CD8-positive, alpha-beta memory T cell (primary cell): ENCODE data around the gene PCDHA10. TPM values are rescaled to one million over a fixed set of nuclear protein-coding genes. Genes with fewer than 3 reads are reported as not detected.
"Not testable (repeated sequence)": the region's sequence is repeated elsewhere in the genome, so short reads cannot be mapped to it uniquely, and the experiment has no call there.

Experiments used
- CTCF ChIA-PET: fragments of 350-600 bp; sonication (Branson Sonifier 250); formaldehyde crosslinking; loops from one replicate; lab custom pipeline; 2021; ENCODE audit warnings: antibody characterized with exemption; lab: Charles Lee
- POLR2A ChIA-PET: fragments of 350-600 bp; sonication (Branson Sonifier 250); formaldehyde crosslinking; loops from one replicate; lab custom pipeline; 2021; ENCODE audit warnings: antibody characterized with exemption; lab: Charles Lee
- DNase-seq, 5 donors: peaks; one replicate each; pipeline versions ENCODE4 v3.0.0 to v3.0.0-alpha.2; 2020 to 2022; ENCODE audit warnings: mixed read lengths in 1 of 5
- H3K27ac ChIP-seq: one replicate; pipeline ENCODE4 v1.7.0; 2013; ENCODE audit warnings: low read depth, mild to moderate bottlenecking, low read length, moderate library complexity
- H3K27me3 ChIP-seq: 2 replicates; pipeline ENCODE4 v1.7.0; 2013; ENCODE audit warnings: low read length, mild to moderate bottlenecking; ENCODE audit not compliant: insufficient read depth, poor library complexity, severe bottlenecking
- H3K36me3 ChIP-seq: 2 replicates; pipeline ENCODE4 v1.7.0; 2013; ENCODE audit warnings: mild to moderate bottlenecking, low read length, moderate library complexity; ENCODE audit not compliant: insufficient read depth
- H3K4me1 ChIP-seq: 2 replicates; pipeline ENCODE4 v1.7.0; 2013; ENCODE audit warnings: mild to moderate bottlenecking, low read length, moderate library complexity; ENCODE audit not compliant: insufficient read depth
- H3K4me3 ChIP-seq: 2 replicates; pipeline ENCODE4 v1.7.0; 2013; ENCODE audit warnings: mild to moderate bottlenecking, low read length
- H3K9me3 ChIP-seq: 2 replicates; pipeline ENCODE4 v1.7.0; 2013; ENCODE audit warnings: mild to moderate bottlenecking, low read length
- H3K27ac Mint-ChIP-seq, 8 donors: one replicate each; pipeline ENCODE4 v1.8.0; 2020 to 2021; ENCODE audit warnings: mixed read lengths in 8 of 8, mild to moderate bottlenecking in 6 of 8, inconsistent platforms in 3 of 8, moderate library complexity in 3 of 8
- H3K27me3 Mint-ChIP-seq, 2 donors: one replicate each; pipeline ENCODE4 v1.8.0; 2020 to 2021; ENCODE audit warnings: mixed read lengths in 2 of 2, mild to moderate bottlenecking in 1 of 2, moderate library complexity in 1 of 2
- H3K36me3 Mint-ChIP-seq, 3 donors: one replicate each; pipeline ENCODE4 v1.8.0; 2020 to 2021; ENCODE audit warnings: mixed read lengths in 3 of 3, inconsistent platforms in 1 of 3, mild to moderate bottlenecking in 1 of 3
- H3K4me1 Mint-ChIP-seq, 3 donors: one replicate each; pipeline ENCODE4 v1.8.0; 2020 to 2021; ENCODE audit warnings: mixed read lengths in 3 of 3, inconsistent platforms in 1 of 3, mild to moderate bottlenecking in 1 of 3
- H3K4me3 Mint-ChIP-seq, 7 donors: one replicate each; pipeline ENCODE4 v1.8.0; 2020 to 2021; ENCODE audit warnings: mixed read lengths in 7 of 7, mild to moderate bottlenecking in 6 of 7, moderate library complexity in 4 of 7, inconsistent platforms in 2 of 7
- H3K9me3 Mint-ChIP-seq, 5 donors: one replicate each; pipeline ENCODE4 v1.8.0; 2020 to 2022; ENCODE audit warnings: mixed read lengths in 5 of 5, mild to moderate bottlenecking in 3 of 5, moderate library complexity in 2 of 5, inconsistent platforms in 1 of 5
- polyA plus RNA-seq: library from polyadenylated mRNA; unstranded; fragments of 300-500 nt; fragmentation: Illumina TruSeq; gene quantifications from one replicate; pipeline ENCODE4 v1.2.3, GENCODE V29; 2021
- total RNA-seq, 2 experiments: library from RNA; stranded (reverse); gene quantifications; one replicate each; pipeline ENCODE4 v1.2.3, GENCODE V29; 2021

Gene PCDHA10, protein sequence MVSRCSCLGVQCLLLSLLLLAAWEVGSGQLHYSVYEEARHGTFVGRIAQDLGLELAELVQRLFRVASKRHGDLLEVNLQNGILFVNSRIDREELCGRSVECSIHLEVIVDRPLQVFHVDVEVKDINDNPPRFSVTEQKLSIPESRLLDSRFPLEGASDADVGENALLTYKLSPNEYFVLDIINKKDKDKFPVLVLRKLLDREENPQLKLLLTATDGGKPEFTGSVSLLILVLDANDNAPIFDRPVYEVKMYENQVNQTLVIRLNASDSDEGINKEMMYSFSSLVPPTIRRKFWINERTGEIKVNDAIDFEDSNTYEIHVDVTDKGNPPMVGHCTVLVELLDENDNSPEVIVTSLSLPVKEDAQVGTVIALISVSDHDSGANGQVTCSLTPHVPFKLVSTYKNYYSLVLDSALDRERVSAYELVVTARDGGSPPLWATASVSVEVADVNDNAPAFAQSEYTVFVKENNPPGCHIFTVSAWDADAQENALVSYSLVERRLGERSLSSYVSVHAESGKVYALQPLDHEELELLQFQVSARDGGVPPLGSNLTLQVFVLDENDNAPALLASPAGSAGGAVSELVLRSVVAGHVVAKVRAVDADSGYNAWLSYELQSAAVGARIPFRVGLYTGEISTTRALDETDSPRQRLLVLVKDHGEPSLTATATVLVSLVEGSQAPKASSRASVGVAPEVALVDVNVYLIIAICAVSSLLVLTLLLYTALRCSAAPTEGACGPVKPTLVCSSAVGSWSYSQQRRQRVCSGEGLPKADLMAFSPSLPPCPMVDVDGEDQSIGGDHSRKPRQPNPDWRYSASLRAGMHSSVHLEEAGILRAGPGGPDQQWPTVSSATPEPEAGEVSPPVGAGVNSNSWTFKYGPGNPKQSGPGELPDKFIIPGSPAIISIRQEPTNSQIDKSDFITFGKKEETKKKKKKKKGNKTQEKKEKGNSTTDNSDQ
- total RNA-seq (not detected), polyA plus RNA-seq (not detected)

DNA sequence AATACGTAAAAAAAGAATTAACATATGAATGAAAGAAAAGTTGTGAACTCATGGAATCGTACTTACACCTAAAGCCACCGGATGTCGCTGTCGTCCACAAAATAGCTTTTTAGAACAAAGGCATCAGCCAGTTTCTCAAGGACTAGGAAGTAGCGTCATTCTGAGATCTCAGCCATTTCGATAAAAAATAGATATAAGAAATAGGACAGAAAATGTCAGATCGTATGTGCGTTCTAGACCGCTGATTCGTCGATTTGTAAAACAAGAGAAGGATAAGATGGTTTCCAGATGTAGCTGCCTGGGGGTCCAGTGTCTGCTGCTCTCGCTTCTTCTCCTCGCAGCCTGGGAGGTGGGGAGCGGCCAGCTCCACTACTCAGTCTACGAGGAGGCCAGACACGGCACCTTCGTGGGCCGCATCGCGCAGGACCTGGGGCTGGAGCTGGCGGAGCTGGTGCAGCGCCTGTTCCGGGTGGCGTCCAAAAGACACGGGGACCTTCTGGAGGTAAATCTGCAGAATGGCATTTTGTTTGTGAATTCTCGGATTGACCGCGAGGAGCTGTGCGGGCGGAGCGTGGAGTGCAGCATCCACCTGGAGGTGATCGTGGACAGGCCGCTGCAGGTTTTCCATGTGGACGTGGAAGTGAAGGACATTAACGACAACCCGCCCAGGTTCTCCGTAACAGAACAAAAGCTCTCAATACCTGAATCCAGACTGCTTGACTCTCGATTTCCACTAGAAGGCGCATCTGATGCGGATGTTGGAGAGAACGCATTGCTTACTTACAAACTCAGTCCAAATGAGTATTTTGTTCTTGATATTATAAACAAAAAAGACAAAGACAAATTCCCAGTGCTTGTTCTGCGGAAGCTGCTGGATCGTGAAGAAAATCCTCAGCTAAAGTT, at the start of gene PCDHA10:
TSS of gene PCDHA10 (plus strand) at position 126 of the 903 bp plus-strand sequence. CDS start at position 278, 152 bp downstream.
- Mint-ChIP-seq H3K4me1 (no peaks in the 10 kb centered on the region), H3K4me3 (no peak within 1 kb of the TSS), H3K27ac (no peak within 1 kb of the TSS), H3K27me3 (peaks cover 5 to 35% of the 10 kb centered on the region in 2 donors), H3K9me3 (peaks cover 6 to 14% (median 9%) of the 10 kb centered on the region in 5 donors), H3K36me3 (no peaks in the 10 kb centered on the region)
- Histone ChIP-seq H3K9me3 (no peaks in the 10 kb centered on the region), H3K4me1 (no peaks in the 10 kb centered on the region), H3K36me3 (no peaks in the 10 kb centered on the region), H3K27ac (no peak within 1 kb of the TSS), H3K27me3 (no peaks in the 10 kb centered on the region), H3K4me3 (no peak within 1 kb of the TSS)
- POLR2A ChIA-PET, result no interaction called here
- CTCF ChIA-PET, result no interaction called here
- no peak for DNase-seq

DNA sequence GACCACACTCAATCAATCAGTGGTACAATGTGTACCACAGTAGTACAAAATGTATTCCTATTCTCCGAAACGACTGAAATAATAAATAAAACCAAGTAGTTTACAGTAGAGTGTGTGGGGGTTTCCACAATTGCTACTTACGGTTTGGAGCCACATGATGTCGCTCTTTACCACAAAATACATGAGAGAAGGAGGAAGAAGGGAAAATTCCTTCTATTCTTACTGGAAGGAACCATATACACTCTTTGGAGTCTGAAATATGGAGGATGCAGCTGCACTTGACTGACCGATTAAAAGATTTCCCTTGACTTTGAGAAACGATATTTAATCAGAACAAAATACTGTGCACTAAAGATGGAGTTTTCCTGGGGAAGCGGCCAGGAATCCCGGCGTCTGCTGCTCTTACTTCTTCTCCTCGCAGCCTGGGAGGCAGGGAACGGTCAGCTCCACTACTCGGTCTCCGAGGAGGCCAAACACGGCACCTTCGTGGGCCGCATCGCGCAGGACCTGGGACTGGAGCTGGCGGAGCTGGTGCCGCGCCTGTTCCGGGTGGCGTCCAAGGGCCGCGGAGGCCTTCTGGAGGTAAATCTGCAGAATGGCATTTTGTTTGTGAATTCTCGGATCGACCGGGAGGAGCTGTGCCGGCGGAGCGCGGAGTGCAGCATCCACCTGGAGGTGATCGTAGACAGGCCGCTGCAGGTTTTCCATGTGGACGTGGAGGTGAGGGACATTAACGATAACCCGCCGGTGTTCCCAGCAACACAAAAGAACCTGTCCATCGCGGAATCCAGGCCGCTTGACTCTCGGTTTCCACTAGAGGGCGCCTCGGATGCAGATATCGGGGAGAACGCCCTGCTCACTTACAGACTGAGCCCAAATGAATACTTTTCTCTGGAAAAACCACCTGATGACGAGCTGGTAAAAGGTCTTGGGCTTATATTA, 48.6 kb upstream of the PCDHA10 start, which contains the start of gene PCDHA4:
TSS of gene PCDHA4 (plus strand) at position 235 of the 942 bp plus-strand sequence.
- DNase-seq, result no peak
- Histone ChIP-seq H3K4me3 (no peak within 1 kb of the TSS), H3K36me3 (no peaks in the 10 kb centered on the region), H3K9me3 (no peaks in the 10 kb centered on the region), H3K4me1 (no peaks in the 10 kb centered on the region), H3K27ac (no peak within 1 kb of the TSS), H3K27me3 (no peaks in the 10 kb centered on the region)
- ChIA-PET CTCF (no interaction called here), POLR2A (no interaction called here)
- Mint-ChIP-seq H3K27me3 (peaks cover 8 to 36% of the 10 kb centered on the region in 2 donors), H3K4me3 (no peak within 1 kb of the TSS), H3K9me3 (peaks cover 20 to 50% (median 39%) of the 10 kb centered on the region in 5 donors), H3K27ac (no peak within 1 kb of the TSS), H3K4me1 (no peaks in the 10 kb centered on the region), H3K36me3 (peaks cover 0 to 1% (median 0%) of the 10 kb centered on the region in 3 donors)

DNA sequence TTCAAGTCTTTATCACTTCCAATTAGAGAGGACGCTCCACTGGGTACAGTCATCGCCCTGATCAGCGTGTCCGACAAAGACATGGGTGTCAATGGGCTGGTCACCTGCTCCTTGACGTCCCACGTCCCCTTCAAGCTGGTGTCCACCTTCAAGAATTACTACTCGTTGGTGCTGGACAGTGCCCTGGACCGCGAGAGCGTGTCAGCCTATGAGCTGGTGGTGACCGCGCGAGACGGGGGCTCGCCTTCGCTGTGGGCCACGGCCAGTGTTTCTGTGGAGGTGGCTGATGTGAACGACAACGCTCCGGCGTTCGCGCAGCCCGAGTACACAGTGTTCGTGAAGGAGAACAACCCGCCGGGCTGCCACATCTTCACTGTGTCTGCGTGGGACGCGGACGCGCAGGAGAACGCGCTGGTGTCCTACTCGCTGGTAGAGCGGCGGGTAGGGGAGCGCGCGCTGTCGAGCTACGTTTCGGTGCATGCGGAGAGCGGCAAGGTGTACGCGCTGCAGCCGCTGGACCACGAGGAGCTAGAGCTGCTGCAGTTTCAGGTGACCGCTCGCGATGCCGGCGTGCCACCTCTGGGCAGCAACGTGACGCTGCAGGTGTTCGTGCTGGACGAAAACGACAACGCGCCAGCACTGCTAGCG, 47.3 kb upstream of the PCDHA10 start:
- H3K36me3 Mint-ChIP-seq, DNase-seq, H3K9me3 ChIP-seq, H3K27ac Mint-ChIP-seq, H3K27ac ChIP-seq, H3K27me3 ChIP-seq, POLR2A ChIA-PET, H3K4me1 Mint-ChIP-seq, H3K4me3 ChIP-seq, H3K36me3 ChIP-seq, H3K4me1 ChIP-seq, CTCF ChIA-PET, H3K4me3 Mint-ChIP-seq: not testable (repeated sequence)
- Mint-ChIP-seq H3K27me3 (peaks cover 9 to 38% of the 10 kb centered on the region in 2 donors), H3K9me3 (peaks cover 19 to 54% (median 44%) of the 10 kb centered on the region in 5 donors)

DNA sequence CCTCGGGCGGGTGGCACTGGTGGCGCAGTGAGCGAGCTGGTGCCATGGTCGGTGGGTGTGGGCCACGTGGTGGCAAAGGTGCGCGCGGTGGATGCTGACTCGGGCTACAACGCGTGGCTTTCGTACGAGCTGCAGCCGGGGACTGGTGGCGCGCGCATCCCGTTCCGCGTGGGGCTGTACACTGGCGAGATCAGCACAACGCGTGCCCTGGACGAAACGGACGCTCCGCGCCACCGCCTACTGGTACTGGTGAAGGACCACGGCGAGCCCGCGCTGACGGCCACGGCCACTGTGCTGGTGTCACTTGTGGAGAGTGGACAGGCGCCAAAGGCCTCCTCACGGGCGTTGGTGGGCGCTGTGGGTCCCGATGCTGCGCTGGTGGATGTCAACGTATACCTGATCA, 46.8 kb upstream of the PCDHA10 start:
- ChIA-PET CTCF (no interaction called here), POLR2A (no interaction called here)
- Histone ChIP-seq H3K9me3 (no peaks in the 10 kb centered on the region), H3K4me1 (no peaks in the 10 kb centered on the region), H3K27me3 (no peaks in the 10 kb centered on the region), H3K36me3 (no peaks in the 10 kb centered on the region), H3K27ac (no peak overlapping the region), H3K4me3 (no peak overlapping the region)
- H3K27ac Mint-ChIP-seq, result no peak overlapping the region
- no peaks in the 10 kb centered on the region for H3K4me1 Mint-ChIP-seq
- no peak for DNase-seq
- peaks cover 9 to 35% of the 10 kb centered on the region in 2 donors for H3K27me3 Mint-ChIP-seq
- peaks cover 0 to 1% (median 0%) of the 10 kb centered on the region in 3 donors for H3K36me3 Mint-ChIP-seq
- H3K4me3 Mint-ChIP-seq, result no peak overlapping the region
- peaks cover 14 to 49% (median 38%) of the 10 kb centered on the region in 5 donors for H3K9me3 Mint-ChIP-seq

DNA sequence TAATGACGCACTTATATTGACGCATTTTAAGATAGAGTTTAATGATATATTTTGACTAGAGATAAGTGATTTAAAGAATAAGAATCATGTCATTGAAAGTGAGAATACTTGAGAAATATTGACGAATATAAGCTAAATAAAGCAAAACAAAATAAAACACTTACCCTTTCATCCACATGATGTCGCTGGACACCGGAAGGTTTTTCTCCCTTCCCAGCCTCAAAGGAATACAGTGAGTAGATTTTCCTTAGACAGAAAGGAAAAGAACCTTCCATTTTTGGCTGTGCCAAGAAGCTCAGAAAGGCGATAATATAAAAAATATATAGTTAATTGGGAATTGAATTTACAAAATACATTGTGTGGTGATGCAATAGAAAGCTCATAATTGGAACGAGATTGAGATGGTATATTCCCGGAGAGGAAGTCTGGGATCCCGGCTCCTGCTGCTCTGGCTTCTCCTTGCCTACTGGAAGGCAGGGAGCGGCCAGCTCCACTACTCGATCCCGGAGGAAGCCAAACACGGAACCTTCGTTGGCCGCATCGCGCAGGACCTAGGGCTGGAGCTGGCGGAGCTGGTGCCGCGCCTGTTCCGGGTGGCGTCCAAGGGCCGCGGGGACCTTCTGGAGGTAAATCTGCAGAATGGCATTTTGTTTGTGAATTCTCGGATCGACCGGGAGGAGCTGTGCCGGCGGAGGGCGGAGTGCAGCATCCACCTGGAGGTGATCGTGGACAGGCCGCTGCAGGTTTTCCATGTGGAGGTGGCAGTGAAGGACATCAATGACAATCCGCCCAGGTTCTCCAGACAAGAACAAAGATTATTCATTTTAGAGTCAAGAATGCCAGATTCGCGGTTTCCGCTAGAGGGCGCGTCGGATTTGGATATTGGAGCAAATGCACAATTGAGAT, 34.1 kb upstream of the PCDHA10 start, which contains the start of gene PCDHA5:
TSS of gene PCDHA5 (plus strand) at position 239 of the 906 bp plus-strand sequence.
- Mint-ChIP-seq H3K9me3 (peaks cover 12 to 30% (median 20%) of the 10 kb centered on the region in 5 donors), H3K36me3 (no peaks in the 10 kb centered on the region), H3K4me1 (no peaks in the 10 kb centered on the region), H3K27ac (no peak within 1 kb of the TSS), H3K4me3 (no peak within 1 kb of the TSS), H3K27me3 (peaks cover 14 to 31% of the 10 kb centered on the region in 2 donors)
- Histone ChIP-seq H3K27me3 (no peaks in the 10 kb centered on the region), H3K4me1 (no peaks in the 10 kb centered on the region), H3K9me3 (no peaks in the 10 kb centered on the region), H3K4me3 (no peak within 1 kb of the TSS), H3K27ac (no peak within 1 kb of the TSS), H3K36me3 (no peaks in the 10 kb centered on the region)
- no peak for DNase-seq
- ChIA-PET CTCF (no interaction called here), POLR2A (no interaction called here)

DNA sequence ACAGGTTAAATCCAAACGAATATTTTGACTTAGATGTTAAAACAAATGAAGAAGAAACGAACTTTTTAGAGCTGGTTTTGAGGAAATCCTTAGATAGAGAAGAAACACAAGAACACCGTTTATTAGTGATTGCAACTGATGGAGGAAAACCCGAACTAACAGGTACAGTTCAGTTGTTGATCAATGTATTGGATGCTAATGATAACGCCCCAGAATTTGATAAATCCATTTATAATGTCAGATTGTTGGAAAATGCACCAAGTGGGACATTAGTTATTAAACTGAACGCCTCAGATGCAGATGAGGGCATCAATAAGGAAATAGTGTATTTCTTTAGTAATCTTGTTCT, 33.4 kb upstream of the PCDHA10 start:
- no peaks in the 10 kb centered on the region for H3K4me1 Mint-ChIP-seq
- Histone ChIP-seq H3K36me3 (no peaks in the 10 kb centered on the region), H3K4me1 (no peaks in the 10 kb centered on the region), H3K4me3 (no peak overlapping the region), H3K9me3 (no peaks in the 10 kb centered on the region), H3K27me3 (no peaks in the 10 kb centered on the region), H3K27ac (no peak overlapping the region)
- CTCF ChIA-PET, result no interaction called here
- H3K27ac Mint-ChIP-seq, result no peak overlapping the region
- no peak overlapping the region for H3K4me3 Mint-ChIP-seq
- DNase-seq, result no peak
- POLR2A ChIA-PET, result no interaction called here
- peaks cover 0 to 5% (median 0%) of the 10 kb centered on the region in 3 donors for H3K36me3 Mint-ChIP-seq
- peaks cover 20 to 37% of the 10 kb centered on the region in 2 donors for H3K27me3 Mint-ChIP-seq
- peaks cover 9 to 34% (median 23%) of the 10 kb centered on the region in 5 donors for H3K9me3 Mint-ChIP-seq
